ENCODE results near the gene LRRN4CL. TPM values are rescaled to one million over a fixed set of nuclear protein-coding genes. Genes with fewer than 3 reads are reported as not detected.
"Not testable (repeated sequence)": the region's sequence is repeated elsewhere in the genome, so short reads cannot be mapped to it uniquely, and the experiment has no call there.

Gene LRRN4CL
- total RNA-seq = under 1 TPM; 0.19 to 0.23 TPM

DNA sequence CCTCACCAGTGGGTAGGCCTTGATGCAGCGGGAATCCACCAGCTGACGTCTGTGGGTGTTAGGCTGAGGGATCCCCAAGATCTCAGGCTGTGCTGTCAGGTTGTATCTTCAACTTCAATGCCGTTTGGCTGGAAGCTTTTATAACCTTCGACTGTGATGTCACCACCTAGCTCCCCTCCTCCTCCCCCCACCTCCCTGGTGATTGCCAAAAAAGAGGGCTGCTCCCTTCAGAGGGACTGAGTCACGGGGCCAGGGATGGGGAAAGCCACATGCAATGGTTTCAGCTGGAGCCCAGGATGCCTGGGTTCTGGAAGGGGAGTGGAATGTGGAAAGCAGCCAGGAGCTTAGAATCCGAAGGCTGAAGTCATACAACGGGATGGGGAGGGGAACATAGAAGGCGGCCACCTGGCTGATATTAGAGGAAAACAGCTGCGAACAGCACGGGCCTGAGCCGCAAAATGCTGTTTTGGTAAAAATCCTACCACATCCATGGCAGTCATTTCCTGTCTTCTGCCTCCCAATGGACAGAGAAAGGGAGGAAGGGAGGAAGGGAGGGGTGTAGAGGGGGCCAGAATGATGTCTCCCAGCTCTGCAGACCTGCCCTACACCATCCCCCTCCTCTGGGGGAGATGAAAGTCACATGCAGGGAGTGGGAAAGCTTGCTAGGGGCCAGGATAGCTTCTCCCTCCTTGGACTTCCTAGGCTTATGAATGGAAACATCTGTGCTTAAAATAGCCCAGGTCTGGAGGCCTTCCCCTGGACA lies at the start of gene LRRN4CL:
LRRN4CL (minus strand) TSS at position 110 of the 763 bp plus-strand sequence. CDS start 1,022 bp downstream, outside the sequence.
- POLR2A ChIA-PET = interaction anchor here (0.5 to 1.6 kb wide), 8 partner anchors 14 to 110 kb away, joined by 3 to 7 read pairs (median 4); partner anchors contain the start of genes LBHD1, MTA2 and UQCC3
- Mint-ChIP-seq H3K27me3 (peaks cover 10% of the 10 kb centered on the region), H3K27ac (peak within 1 kb of the TSS; percentile 28), H3K36me3 (peaks cover 10% of the 10 kb centered on the region), H3K4me1 (peaks cover under 1% of the 10 kb centered on the region), H3K9me3 (no peaks in the 10 kb centered on the region), H3K4me3 (no peak within 1 kb of the TSS)
- ATAC-seq (ENCODE audit: low read depth) = no peak
- no peak for DNase-seq

DNA sequence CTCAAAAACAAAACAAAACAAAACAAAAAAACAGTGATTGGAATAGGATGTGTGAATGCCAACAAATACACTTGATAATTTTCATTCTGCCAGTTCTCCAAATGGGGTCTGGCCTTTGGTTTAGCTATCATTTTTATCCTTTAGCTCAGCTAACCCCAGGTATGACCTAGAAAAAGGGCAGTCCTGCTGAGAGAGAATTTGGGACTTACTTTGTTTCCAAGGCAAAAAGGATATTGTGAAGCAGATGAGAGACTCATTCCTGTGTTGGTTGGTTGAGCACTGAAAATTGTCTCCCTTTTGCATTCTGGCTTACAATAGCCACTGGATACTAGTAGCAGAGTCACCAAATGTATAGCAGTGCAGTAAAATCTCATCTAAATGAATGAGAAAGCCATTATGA lies 47.9 kb upstream of the LRRN4CL start:
- Mint-ChIP-seq H3K4me1 (peaks cover 7% of the 10 kb centered on the region), H3K27ac (no peak overlapping the region)
- ATAC-seq (ENCODE audit: low read depth) = no peak

DNA sequence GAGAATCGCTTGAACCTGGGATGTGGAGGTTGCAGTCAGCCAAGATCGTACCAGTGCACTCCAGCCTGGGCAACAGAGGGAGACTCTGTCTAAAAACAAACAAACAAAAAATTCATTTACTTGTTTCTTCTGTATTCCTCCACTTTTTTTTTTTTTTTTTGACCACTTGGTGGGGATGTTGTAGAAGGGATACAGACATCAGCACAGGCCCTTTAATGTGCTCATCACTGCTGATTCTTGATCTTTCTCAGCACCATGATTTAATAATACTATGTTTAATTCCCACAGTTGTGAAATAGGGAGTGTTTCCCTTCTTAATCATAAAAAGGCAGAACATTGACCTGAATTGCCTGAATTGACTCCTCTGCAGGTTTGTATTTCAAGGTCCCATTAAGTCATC lies 43.5 kb upstream of the LRRN4CL start:
- no peak for ATAC-seq (ENCODE audit: low read depth)
- H3K36me3 Mint-ChIP-seq = peaks cover 14% of the 10 kb centered on the region
- peak; percentile 14 for DNase-seq
- H3K4me3 Mint-ChIP-seq = no peak overlapping the region
- POLR2A ChIA-PET = no interaction called here
- H3K27me3 Mint-ChIP-seq = no peaks in the 10 kb centered on the region
- H3K4me1 Mint-ChIP-seq = peaks cover 19% of the 10 kb centered on the region
- H3K9me3 Mint-ChIP-seq = no peaks in the 10 kb centered on the region
- no peak overlapping the region for H3K27ac Mint-ChIP-seq

More for the DNA sequence above, 47.9 kb upstream of the LRRN4CL start:
- Mint-ChIP-seq H3K9me3 (no peaks in the 10 kb centered on the region), H3K4me3 (no peak overlapping the region), H3K27me3 (no peaks in the 10 kb centered on the region), H3K36me3 (peaks cover 16% of the 10 kb centered on the region)
- POLR2A ChIA-PET = interaction anchor here (0.6 to 1.1 kb wide), 2 partner anchors 98 to 155 kb away, joined by 3 read pairs; no protein-coding TSS in a partner anchor
- no peak for DNase-seq

DNA sequence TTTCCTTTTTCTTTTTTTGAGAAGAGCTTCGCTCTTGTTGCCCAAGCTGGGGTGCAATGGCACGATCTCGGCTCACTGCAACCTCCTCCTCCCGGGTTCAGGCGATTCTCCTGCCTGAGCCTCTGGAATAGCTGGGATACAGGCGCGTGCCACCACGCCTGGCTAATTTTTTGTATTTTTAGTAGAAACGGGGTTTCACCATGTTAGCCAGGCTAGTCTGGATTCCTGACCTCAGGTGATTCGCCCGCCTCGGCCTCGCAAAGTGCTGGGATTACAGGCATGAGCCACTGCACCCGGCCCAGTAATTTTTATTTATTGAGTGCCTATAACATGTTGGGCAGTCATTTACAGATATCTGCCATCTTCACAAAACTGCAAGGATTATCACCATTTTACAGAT lies 40.7 kb upstream of the LRRN4CL start:
- Mint-ChIP-seq H3K4me1 (peaks cover 26% of the 10 kb centered on the region), H3K4me3 (peak overlapping the region; percentile 100), H3K27ac (peak overlapping the region; percentile 38), H3K36me3 (peaks cover 24% of the 10 kb centered on the region)
- H3K27me3 Mint-ChIP-seq; ATAC-seq (ENCODE audit: low read depth); H3K9me3 Mint-ChIP-seq: not testable (repeated sequence)
- POLR2A ChIA-PET = interaction anchor here (0.6 to 8.3 kb wide), 10 partner anchors 21 to 178 kb away, joined by 3 to 107 read pairs (median 23); partner anchors contain the start of genes BSCL2, GNG3, LBHD1 and POLR2G
- peak; percentile 10 for DNase-seq

DNA sequence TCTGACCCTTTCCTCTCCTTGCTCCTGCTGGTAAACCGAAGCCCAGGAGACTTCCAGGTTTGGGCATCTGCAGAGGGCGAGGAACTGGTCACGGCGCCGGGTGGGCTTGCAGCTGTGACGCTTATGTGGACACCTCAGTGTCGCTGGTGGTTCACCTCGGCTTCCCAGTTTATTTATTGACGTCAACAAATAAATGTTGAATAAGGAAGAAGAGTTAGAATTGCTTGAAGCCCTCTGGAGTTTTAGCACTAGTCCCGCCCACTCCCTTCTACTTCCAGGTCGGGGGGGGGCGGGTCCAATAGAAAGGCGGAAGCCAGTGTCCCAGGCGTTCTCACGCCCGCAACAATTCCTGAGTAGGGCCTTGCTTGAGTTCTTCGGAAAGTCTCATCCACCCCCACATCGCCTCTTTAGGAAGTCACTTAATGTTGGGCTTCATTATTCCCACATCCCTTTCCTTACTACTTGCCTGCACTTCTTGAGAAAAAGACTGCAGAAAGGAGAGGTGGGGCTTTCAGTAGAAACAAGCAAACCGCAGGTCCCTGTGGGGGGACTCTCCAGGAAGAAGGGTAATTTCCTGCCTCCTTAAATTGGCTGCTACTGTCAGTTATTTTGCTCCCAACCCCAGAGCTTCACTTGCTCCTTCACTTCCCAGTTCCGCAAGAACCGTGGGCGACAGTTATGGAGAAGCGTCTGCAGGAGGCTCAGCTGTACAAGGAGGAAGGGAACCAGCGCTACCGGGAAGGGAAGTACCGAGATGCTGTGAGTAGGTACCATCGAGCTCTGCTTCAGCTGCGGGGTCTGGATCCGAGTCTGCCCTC lies 39.0 kb upstream of the LRRN4CL start, which contains the start of gene TTC9C:
TTC9C (plus strand) TSS at position 316 of the 818 bp plus-strand sequence; CDS start at position 679, 363 bp downstream.
- peak within 1 kb of the TSS; percentile 100 for H3K4me3 Mint-ChIP-seq
- no peaks in the 10 kb centered on the region for H3K27me3 Mint-ChIP-seq
- H3K36me3 Mint-ChIP-seq = peaks cover 30% of the 10 kb centered on the region
- DNase-seq = peak; percentile 79
- H3K9me3 Mint-ChIP-seq = no peaks in the 10 kb centered on the region
- POLR2A ChIA-PET = interaction anchor here (0.5 to 8.3 kb wide), 29 partner anchors 9 to 575 kb away, joined by 3 to 107 read pairs (median 9); partner anchors contain the start of genes B3GAT3, BSCL2, C11orf98 and CSKMT
- H3K27ac Mint-ChIP-seq = peak within 1 kb of the TSS; percentile 98
- peak; percentile 13 for ATAC-seq (ENCODE audit: low read depth)
- peaks cover 39% of the 10 kb centered on the region for H3K4me1 Mint-ChIP-seq

DNA sequence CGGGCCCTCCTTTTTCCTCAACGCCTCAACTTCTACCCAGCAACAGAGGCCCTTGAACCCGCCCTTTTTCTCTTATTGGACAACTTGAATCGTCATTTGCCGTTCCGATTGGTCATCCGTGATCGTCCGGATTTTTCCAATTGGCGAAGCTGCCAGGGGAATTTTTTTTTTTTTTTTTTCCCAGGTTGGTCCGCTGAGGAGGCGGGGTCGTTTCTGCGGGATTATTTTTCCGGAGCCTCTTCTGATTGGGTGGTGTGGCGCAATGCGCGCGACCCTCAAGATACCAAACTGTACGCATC lies 38.5 kb upstream of the LRRN4CL start:
- DNase-seq (no peak), ATAC-seq (ENCODE audit: low read depth) (peak; percentile 55)
- Mint-ChIP-seq H3K4me1 (peaks cover 34% of the 10 kb centered on the region), H3K27ac (peak overlapping the region; percentile 98), H3K36me3 (peaks cover 28% of the 10 kb centered on the region), H3K9me3 (no peaks in the 10 kb centered on the region), H3K27me3 (no peaks in the 10 kb centered on the region), H3K4me3 (peak overlapping the region; percentile 100)
- POLR2A ChIA-PET = interaction anchor here (0.6 to 8.3 kb wide), 38 partner anchors 9 to 176 kb away, joined by 3 to 107 read pairs (median 8); partner anchors contain the start of genes B3GAT3, BSCL2, C11orf98 and CSKMT

DNA sequence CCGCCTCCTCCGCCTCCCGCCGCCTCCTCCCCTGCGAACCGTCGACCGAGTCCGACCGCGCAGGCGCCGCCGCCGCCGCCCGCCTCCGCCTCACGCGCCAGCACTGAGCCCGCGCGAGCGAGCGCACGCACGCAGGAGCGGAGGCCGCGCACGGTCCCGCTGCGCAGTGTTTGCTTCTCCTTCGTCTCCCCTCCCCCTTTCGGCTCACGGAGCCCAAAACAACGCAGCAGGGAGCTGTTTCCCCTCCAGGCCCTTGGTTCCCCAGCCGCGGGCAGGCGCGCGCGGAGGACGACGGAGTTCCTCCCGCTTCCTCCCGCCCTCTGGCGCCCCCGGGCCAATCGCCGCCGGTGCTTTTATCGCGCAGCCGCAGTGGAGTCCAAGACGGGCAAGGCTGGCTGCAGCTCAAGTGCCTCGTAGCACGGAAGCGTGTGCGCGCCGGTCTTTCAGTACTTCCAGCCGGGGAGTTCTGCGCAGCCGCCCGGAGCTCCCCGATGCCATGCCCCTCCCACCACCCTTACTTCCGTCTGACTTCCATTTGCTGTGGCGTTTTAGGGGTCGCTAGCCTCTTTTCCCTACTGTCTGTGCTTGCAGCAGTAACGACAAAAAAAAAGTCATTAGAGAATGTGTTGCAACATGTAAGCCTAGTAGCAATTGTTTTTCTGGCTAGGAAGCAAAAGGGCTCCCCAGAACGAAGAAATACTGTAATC lies 38.0 kb upstream of the LRRN4CL start, which contains the start of gene HNRNPUL2:
HNRNPUL2 (minus strand) TSS at position 293 of the 707 bp plus-strand sequence. CDS start 301 bp downstream, outside the sequence.
- no peaks in the 10 kb centered on the region for H3K9me3 Mint-ChIP-seq
- POLR2A ChIA-PET = interaction anchor here (0.5 to 8.3 kb wide), 43 partner anchors 8 to 1646 kb away, joined by 3 to 107 read pairs (median 5); partner anchors contain the start of genes B3GAT3, BSCL2, C11orf98 and CSKMT
- no peaks in the 10 kb centered on the region for H3K27me3 Mint-ChIP-seq
- peaks cover 33% of the 10 kb centered on the region for H3K36me3 Mint-ChIP-seq
- peak within 1 kb of the TSS; percentile 100 for H3K4me3 Mint-ChIP-seq
- peaks cover 39% of the 10 kb centered on the region for H3K4me1 Mint-ChIP-seq
- H3K27ac Mint-ChIP-seq = peak within 1 kb of the TSS; percentile 98
- DNase-seq (peak; percentile 99), ATAC-seq (ENCODE audit: low read depth) (peak; percentile 89)

DNA sequence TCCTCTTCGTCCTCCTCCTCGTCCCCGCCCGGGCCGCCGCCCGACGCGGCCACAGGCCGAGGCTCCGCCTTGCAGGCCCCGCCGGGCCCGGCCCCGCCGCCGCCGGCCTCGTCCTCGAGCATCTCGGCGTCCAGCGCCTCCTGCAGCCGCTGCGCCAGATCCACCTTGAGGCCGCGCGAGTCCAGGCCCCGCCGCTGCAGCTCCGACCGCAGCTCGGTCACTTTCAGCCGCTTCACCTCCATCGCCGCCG lies 37.5 kb upstream of the LRRN4CL start:
- peaks cover 37% of the 10 kb centered on the region for H3K36me3 Mint-ChIP-seq
- ATAC-seq (ENCODE audit: low read depth) (peak; percentile 2), DNase-seq (no peak)
- H3K4me3 Mint-ChIP-seq = peak overlapping the region; percentile 100
- no peaks in the 10 kb centered on the region for H3K9me3 Mint-ChIP-seq
- POLR2A ChIA-PET = interaction anchor here (0.5 to 8.3 kb wide), 38 partner anchors 8 to 1646 kb away, joined by 3 to 107 read pairs (median 8); partner anchors contain the start of genes B3GAT3, BSCL2, C11orf98 and CSKMT
- peaks cover 44% of the 10 kb centered on the region for H3K4me1 Mint-ChIP-seq
- no peaks in the 10 kb centered on the region for H3K27me3 Mint-ChIP-seq
- peak overlapping the region; percentile 98 for H3K27ac Mint-ChIP-seq

DNA sequence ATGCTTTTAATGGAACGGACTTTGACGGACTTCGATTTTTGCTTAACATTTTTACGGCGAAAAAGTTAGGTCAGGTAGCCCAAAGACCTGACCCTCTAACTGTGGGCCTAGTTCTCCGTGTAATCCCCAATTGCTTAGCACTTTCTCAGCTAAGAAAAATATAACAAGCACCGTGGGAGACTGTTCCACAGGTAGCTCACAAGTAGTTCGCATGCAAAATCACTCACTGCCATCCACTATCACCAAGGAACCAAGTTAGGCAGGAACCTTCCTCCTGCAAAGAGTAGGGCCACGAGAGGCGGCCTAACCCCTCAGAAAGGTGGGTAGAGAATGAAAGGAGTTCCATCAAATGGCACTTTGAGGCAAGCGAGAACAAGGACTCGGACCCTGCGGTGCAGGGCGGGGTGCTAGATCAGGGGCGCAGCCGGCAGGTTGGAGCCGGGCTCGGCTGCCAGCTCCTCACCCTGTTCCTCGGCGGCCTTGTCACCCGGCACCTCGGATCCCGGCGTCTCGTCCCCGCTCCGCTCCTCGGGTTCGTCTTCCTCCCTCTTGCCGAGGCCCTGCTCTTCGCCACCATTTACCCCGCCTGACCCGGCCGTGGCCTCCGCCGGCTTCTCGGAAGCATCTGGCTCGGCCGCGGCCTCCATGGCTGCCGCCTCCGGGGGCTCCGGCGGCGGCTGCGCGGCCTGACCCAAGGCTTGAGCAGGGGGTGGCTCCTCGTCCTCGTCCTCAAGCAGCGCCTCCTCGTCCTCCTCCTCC lies 37.0 kb upstream of the LRRN4CL start:
- no peak for ATAC-seq (ENCODE audit: low read depth)
- Mint-ChIP-seq H3K36me3 (peaks cover 43% of the 10 kb centered on the region), H3K27me3 (no peaks in the 10 kb centered on the region), H3K4me3 (peak overlapping the region; percentile 100), H3K27ac (peak overlapping the region; percentile 98), H3K4me1 (peaks cover 46% of the 10 kb centered on the region), H3K9me3 (no peaks in the 10 kb centered on the region)
- POLR2A ChIA-PET = interaction anchor here (0.5 to 8.3 kb wide), 37 partner anchors 7 to 181 kb away, joined by 3 to 107 read pairs (median 6); partner anchors contain the start of genes B3GAT3, BSCL2, C11orf98 and CSKMT
- no peak for DNase-seq

DNA sequence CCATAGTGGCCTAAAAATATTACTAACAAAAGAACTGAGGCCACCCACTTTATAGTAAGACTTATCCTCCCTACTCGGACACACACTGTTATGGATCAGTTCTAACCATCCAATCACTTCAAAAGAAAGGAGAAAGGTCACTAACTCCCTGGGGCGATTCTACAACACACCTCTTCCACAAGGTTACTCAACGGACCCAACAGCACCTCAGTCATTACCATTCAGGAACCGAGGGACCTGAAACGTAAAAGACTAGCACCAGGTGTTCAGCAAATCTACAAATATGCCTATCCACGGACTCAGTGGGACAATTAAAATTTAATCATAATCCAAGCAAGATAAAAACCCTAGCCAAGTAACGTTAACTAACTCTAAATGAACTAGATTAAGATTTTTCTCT lies 36.3 kb upstream of the LRRN4CL start:
- H3K27ac Mint-ChIP-seq = peak overlapping the region; percentile 98
- POLR2A ChIA-PET = interaction anchor here (0.5 to 8.3 kb wide), 16 partner anchors 10 to 159 kb away, joined by 3 to 107 read pairs (median 12); partner anchors contain the start of genes B3GAT3, BSCL2, C11orf98 and CSKMT
- H3K27me3 Mint-ChIP-seq = no peaks in the 10 kb centered on the region
- H3K36me3 Mint-ChIP-seq = peaks cover 48% of the 10 kb centered on the region
- peak overlapping the region; percentile 100 for H3K4me3 Mint-ChIP-seq
- no peak for ATAC-seq (ENCODE audit: low read depth)
- peaks cover 50% of the 10 kb centered on the region for H3K4me1 Mint-ChIP-seq
- no peaks in the 10 kb centered on the region for H3K9me3 Mint-ChIP-seq
- DNase-seq = no peak

DNA sequence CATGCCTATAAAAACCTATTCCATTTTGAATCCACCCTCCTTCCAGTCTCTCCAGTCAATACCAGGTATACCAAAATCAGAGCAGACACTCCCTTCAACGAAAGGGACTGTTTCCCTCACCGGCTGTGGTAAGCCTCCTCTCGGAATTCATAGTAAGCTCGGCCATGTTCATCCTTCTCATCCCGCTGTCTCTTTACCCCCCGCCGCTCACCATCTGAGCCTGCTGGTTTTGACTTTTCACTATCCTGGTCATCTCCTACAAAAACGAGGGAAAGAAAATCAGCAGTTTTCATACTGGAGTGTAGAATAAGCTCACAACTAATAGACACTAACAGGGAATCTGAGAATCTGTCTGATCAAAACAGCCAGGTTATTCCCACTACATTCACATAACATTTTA lies 34.8 kb upstream of the LRRN4CL start:
- Mint-ChIP-seq H3K4me1 (peaks cover 44% of the 10 kb centered on the region), H3K27me3 (no peaks in the 10 kb centered on the region), H3K27ac (no peak overlapping the region), H3K36me3 (peaks cover 53% of the 10 kb centered on the region), H3K9me3 (no peaks in the 10 kb centered on the region), H3K4me3 (peak overlapping the region; percentile 100)
- ATAC-seq (ENCODE audit: low read depth) = no peak
- DNase-seq = no peak
- POLR2A ChIA-PET = interaction anchor here (0.5 to 8.3 kb wide), 5 partner anchors 15 to 130 kb away, joined by 3 to 107 read pairs (median 6); partner anchors contain the start of genes BSCL2, GNG3, WDR74 and ZBTB3

DNA sequence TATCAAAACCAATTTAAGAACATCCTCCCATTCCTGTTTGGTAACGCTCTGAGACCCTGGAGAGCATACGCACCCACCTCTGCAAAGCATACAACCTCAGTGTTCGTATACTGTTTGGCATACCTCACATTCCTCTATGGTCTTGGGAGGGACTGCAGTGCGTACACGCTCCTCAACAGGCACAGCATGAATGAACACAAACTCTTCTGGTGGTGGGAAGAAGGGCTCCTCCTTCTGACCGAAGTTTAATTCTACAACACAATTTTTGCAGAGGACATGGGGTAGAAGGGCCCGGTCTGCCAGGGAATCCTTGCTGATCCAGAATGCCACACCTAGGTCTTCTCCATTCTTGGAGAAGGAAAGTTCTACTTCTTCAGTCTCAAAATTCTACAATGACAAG lies 32.7 kb upstream of the LRRN4CL start:
- POLR2A ChIA-PET = no interaction called here
- no peaks in the 10 kb centered on the region for H3K27me3 Mint-ChIP-seq
- H3K27ac Mint-ChIP-seq = peak overlapping the region; percentile 38
- peaks cover 55% of the 10 kb centered on the region for H3K4me1 Mint-ChIP-seq
- no peaks in the 10 kb centered on the region for H3K9me3 Mint-ChIP-seq
- H3K4me3 Mint-ChIP-seq = no peak overlapping the region
- ATAC-seq (ENCODE audit: low read depth) (no peak), DNase-seq (no peak)
- peaks cover 54% of the 10 kb centered on the region for H3K36me3 Mint-ChIP-seq

Measured in activated naive CD8-positive, alpha-beta T cell treated with anti-CD3 and anti-CD28 coated beads, Interleukin-2, amount 10 ng/mL, durations not matched to agents 7 days and 5 days (primary cell).